CD4-positive, alpha-beta T cell treated with Interferon gamma for 1 hour (primary cell): Measurements from ENCODE around the gene CABP1.

Experiments used
- DNase-seq: peaks from one replicate; pipeline ENCODE4 v3.0.0-alpha.2; 2020

The CABP1 gene

GRCh38 chr12:120640861-120641833, 721 bp downstream of the CABP1 start:
- DNase-seq, result peak; percentile 36

GRCh38 chr12:120642121-120642520, 1.7 kb downstream of the CABP1 start:
- DNase-seq, result no peak

GRCh38 chr12:120642826-120643225, 2.4 kb downstream of the CABP1 start:
- DNase-seq, result no peak

- no peak for DNase-seq
Measured at GRCh38 chr12:120643574-120643973, 3.1 kb downstream of the CABP1 start.

- DNase-seq, result no peak
Measured at GRCh38 chr12:120646044-120646443, 5.6 kb downstream of the CABP1 start.

- DNase-seq, result no peak
Measured at GRCh38 chr12:120647375-120647755, 6.9 kb downstream of the CABP1 start.

- no peak for DNase-seq
Measured at GRCh38 chr12:120649442-120650232, 9.2 kb downstream of the CABP1 start.

- no peak for DNase-seq
Measured at GRCh38 chr12:120650233-120650690, 9.8 kb downstream of the CABP1 start.

GRCh38 chr12:120651821-120652220, 11.4 kb downstream of the CABP1 start:
- DNase-seq, result no peak

GRCh38 chr12:120652656-120653435, 12.4 kb downstream of the CABP1 start:
- no peak for DNase-seq

GRCh38 chr12:120653611-120654010, 13.2 kb downstream of the CABP1 start:
- no peak for DNase-seq

- no peak for DNase-seq
Measured at GRCh38 chr12:120654656-120655055, 14.2 kb downstream of the CABP1 start.

GRCh38 chr12:120656008-120656407, 15.6 kb downstream of the CABP1 start:
- no peak for DNase-seq

GRCh38 chr12:120658286-120659150, 18.1 kb downstream of the CABP1 start:
- DNase-seq, result no peak

- no peak for DNase-seq
Measured at GRCh38 chr12:120659151-120659525, 18.7 kb downstream of the CABP1 start.

GRCh38 chr12:120661432-120661831, 21.0 kb downstream of the CABP1 start:
- no peak for DNase-seq

- DNase-seq, result peak; percentile 44
Measured at GRCh38 chr12:120662879-120663278, 22.5 kb downstream of the CABP1 start.

- no peak for DNase-seq
Measured at GRCh38 chr12:120663741-120664140, 23.3 kb downstream of the CABP1 start.

GRCh38 chr12:120666571-120667390, 26.4 kb downstream of the CABP1 start:
- DNase-seq, result no peak

- no peak for DNase-seq
Measured at GRCh38 chr12:120668091-120668867, 27.9 kb downstream of the CABP1 start.
